Lower lobe of right lung (tissue), 2 donors: ENCODE measurements around the gene SCN11A. TPM values are rescaled to one million over a fixed set of nuclear protein-coding genes. Genes with fewer than 3 reads are reported as not detected.
A peak's percentile ranks its signal among the peaks of the same experiment; 100 is the strongest.

Experiments
- ATAC-seq, 2 donors: fragments of 200-7000 bp; cut with Tn5 transposase; one replicate each; pipeline ENCODE4 v1.9.1; 2020 to 2022; ENCODE audit warnings: mild to moderate bottlenecking in 2 of 2, moderate library complexity in 2 of 2
- DNase-seq: peaks from one replicate; pipeline ENCODE4 v3.0.0-alpha.2; 2020
- H3K27ac ChIP-seq: fragments of 200-600 bp; one replicate; pipeline ENCODE4 v1.8.0; 2022
- H3K27me3 ChIP-seq: fragments of 200-600 bp; one replicate; pipeline ENCODE4 v1.8.0; 2022; ENCODE audit warnings: low read depth
- H3K36me3 ChIP-seq: fragments of 200-600 bp; one replicate; pipeline ENCODE4 v1.8.0; 2022; ENCODE audit warnings: mild to moderate bottlenecking
- H3K4me1 ChIP-seq: fragments of 200-600 bp; one replicate; pipeline ENCODE4 v1.8.0; 2022
- H3K4me3 ChIP-seq: fragments of 200-600 bp; one replicate; pipeline ENCODE4 v1.8.0; 2022; ENCODE audit warnings: mild to moderate bottlenecking
- H3K9me3 ChIP-seq: fragments of 200-600 bp; one replicate; pipeline ENCODE4 v1.8.0; 2022
- CTCF ChIP-seq: fragments of 200-600 bp; IDR thresholded peaks from one replicate; pipeline ENCODE4 v1.8.0; 2022; ENCODE audit warnings: antibody characterized with exemption, mild to moderate bottlenecking
- intact Hi-C: fragments of 100-400 bp; cut with DNase I; formaldehyde crosslinking; loops from one replicate; pipeline ENCODE4 v1.11.0; 2022
- total RNA-seq: library from RNA; stranded (reverse); fragmentation: NEBNext Ultra II Directional; extraction: Animal tissue kit (Norgen Biotek cat#: 25700); gene quantifications from one replicate; pipeline ENCODE4 v1.2.1, GENCODE V29; 2021
- donor health status: DM: no; HTN: yes; CAD: no; lungs with severe emphysema.

SCN11A gene
- total RNA-seq, 1 donor from 2014 or later = 0.27 TPM

DNA sequence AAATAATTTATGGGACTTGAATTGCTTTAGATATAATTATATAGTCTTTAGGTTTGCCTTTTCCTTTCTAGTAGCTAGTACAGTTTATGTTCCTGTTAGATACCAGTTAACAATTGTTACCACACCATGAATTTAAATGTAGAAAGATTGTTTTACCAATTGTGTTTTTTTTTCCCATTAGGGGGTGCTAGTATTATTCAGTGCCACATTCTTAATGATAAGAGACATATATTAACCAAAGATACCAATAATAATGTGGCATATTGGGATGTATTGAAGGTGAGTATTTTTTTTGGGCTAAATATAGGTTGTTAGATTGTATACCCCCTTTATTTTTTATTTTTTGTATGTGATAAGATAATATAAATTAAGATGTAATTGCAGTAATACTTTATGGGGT lies 27.8 kb upstream of the SCN11A start:
- ATAC-seq = no peak
- DNase-seq = no peak
- Histone ChIP-seq H3K9me3 (no peaks in the 10 kb centered on the region), H3K4me3 (no peak overlapping the region), H3K4me1 (no peaks in the 10 kb centered on the region), H3K36me3 (peaks cover 67% of the 10 kb centered on the region), H3K27me3 (no peaks in the 10 kb centered on the region), H3K27ac (no peak overlapping the region)
- TF ChIP-seq CTCF = no peak
- intact Hi-C loops = no loop called here

- no peak for ATAC-seq
- Histone ChIP-seq H3K4me3 (no peak overlapping the region), H3K27ac (no peak overlapping the region), H3K9me3 (no peaks in the 10 kb centered on the region), H3K4me1 (no peaks in the 10 kb centered on the region), H3K27me3 (no peaks in the 10 kb centered on the region), H3K36me3 (peaks cover 83% of the 10 kb centered on the region)
- intact Hi-C loops = no loop called here
- DNase-seq = no peak
- TF ChIP-seq CTCF = no peak
These were observed 24.2 kb upstream of the SCN11A start for GRCh38 chr3:39075910-39076309.

- ATAC-seq (no peak), DNase-seq (no peak)
- no peak overlapping the region for H3K4me3 ChIP-seq
- H3K9me3 ChIP-seq = no peaks in the 10 kb centered on the region
- intact Hi-C loops = no loop called here
- no peak for TF ChIP-seq CTCF
- no peaks in the 10 kb centered on the region for H3K27me3 ChIP-seq
- no peak overlapping the region for H3K27ac ChIP-seq
- no peaks in the 10 kb centered on the region for H3K4me1 ChIP-seq
- H3K36me3 ChIP-seq = peaks cover 82% of the 10 kb centered on the region
These were observed 16.8 kb upstream of the SCN11A start for GRCh38 chr3:39068556-39068955.

DNA sequence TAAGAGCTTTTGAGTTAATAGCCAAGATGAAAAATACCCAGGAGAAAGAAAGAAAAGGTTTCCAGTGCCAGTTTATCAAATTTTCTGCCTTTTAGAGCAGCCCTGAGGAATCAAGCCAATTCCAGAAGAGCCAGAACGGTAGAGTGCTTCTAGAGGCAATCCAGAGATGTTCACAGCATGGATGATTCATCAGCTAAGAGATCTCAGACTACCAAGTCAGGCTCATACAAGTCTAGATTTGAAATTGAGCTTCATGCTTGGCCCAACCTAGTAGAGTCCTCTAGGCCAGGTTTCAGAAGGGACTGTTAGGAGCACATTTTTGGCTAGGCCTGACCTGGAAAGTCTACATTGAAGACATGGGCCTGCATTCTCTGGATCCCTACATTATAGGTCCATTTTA lies 15.5 kb upstream of the SCN11A start:
- Histone ChIP-seq H3K36me3 (peaks cover 78% of the 10 kb centered on the region), H3K4me3 (no peak overlapping the region), H3K9me3 (no peaks in the 10 kb centered on the region), H3K27ac (no peak overlapping the region), H3K4me1 (no peaks in the 10 kb centered on the region), H3K27me3 (no peaks in the 10 kb centered on the region)
- ATAC-seq (no peak), DNase-seq (no peak)
- no peak for TF ChIP-seq CTCF
- intact Hi-C loops = no loop called here

DNA sequence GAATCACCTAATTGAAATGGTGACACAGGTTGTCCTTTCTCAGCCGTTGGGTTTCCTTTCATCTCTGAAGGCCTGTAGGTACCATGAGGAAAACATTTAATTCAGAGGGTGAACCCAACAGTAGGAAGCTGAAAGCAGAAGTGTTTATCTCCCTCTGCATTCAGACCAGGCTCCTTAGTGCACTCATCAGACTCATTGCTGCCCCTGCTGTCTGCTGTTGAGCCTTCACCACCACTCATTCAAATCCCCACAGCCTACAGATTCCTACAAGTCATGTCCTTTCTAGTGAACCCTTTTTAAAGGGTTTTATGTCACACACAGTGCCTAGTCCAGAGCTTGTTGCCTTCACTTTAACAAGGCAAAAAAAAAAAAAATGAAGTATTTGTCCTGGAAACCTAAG lies 13.5 kb upstream of the SCN11A start:
- Histone ChIP-seq H3K27ac (no peak overlapping the region), H3K36me3 (peaks cover 59% of the 10 kb centered on the region), H3K4me1 (no peaks in the 10 kb centered on the region), H3K27me3 (no peaks in the 10 kb centered on the region), H3K4me3 (no peak overlapping the region), H3K9me3 (no peaks in the 10 kb centered on the region)
- no peak for DNase-seq
- TF ChIP-seq CTCF = peak; percentile 36
- intact Hi-C loops = no loop called here
- ATAC-seq = peak in 1 of 2 donors; percentile 61

DNA sequence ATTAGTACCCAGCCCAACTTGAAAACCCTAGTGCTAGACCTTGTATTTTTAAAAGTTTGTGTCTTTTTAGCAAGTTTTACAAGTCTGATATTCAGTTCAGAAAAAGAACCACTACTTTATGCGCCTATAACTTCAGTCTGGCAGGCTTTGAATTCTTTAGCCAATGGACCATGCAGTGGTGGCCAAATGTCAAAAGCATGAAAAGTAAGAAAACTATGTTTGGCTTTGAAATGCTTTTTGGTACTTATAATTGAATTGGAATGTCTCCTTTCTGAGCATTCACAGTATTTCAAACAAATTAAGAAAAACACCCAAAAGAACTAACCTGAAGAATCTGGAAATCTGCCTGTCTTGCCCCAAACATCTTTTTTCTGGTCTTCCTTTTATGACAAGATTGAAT lies 12.9 kb upstream of the SCN11A start:
- Histone ChIP-seq H3K4me1 (no peaks in the 10 kb centered on the region), H3K9me3 (no peaks in the 10 kb centered on the region), H3K36me3 (peaks cover 54% of the 10 kb centered on the region), H3K27ac (no peak overlapping the region), H3K27me3 (no peaks in the 10 kb centered on the region), H3K4me3 (no peak overlapping the region)
- ATAC-seq (no peak), DNase-seq (no peak)
- no peak for TF ChIP-seq CTCF
- intact Hi-C loops = no loop called here
